GM10266 (cell line): ENCODE measurements around the gene WDTC1.
"Not testable (repeated sequence)": the region's sequence is repeated elsewhere in the genome, so short reads cannot be mapped to it uniquely, and the experiment has no call there.

Experiments used
- DNase-seq: peaks from one replicate; pipeline ENCODE4 v3.0.0; 2012; ENCODE audit errors: extremely low spot score
- TF ChIP-seq, protein P1 (sequence below): IDR thresholded peaks from 2 replicates; pipeline ENCODE4 v1.5.1; 2012; ENCODE audit warnings: mild to moderate bottlenecking, low read depth; ENCODE audit not compliant: control insufficient read depth, insufficient read depth; ENCODE audit errors: missing control alignments

WDTC1 gene

GRCh38 chr1:27235827-27236226, 1.4 kb downstream of the WDTC1 start:
- TF ChIP-seq, protein P1, sequence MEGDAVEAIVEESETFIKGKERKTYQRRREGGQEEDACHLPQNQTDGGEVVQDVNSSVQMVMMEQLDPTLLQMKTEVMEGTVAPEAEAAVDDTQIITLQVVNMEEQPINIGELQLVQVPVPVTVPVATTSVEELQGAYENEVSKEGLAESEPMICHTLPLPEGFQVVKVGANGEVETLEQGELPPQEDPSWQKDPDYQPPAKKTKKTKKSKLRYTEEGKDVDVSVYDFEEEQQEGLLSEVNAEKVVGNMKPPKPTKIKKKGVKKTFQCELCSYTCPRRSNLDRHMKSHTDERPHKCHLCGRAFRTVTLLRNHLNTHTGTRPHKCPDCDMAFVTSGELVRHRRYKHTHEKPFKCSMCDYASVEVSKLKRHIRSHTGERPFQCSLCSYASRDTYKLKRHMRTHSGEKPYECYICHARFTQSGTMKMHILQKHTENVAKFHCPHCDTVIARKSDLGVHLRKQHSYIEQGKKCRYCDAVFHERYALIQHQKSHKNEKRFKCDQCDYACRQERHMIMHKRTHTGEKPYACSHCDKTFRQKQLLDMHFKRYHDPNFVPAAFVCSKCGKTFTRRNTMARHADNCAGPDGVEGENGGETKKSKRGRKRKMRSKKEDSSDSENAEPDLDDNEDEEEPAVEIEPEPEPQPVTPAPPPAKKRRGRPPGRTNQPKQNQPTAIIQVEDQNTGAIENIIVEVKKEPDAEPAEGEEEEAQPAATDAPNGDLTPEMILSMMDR: no peak
- DNase-seq: no peak

- TF ChIP-seq, protein P1: no peak
- DNase-seq: no peak
Observed at GRCh38 chr1:27237112-27237511, 2.7 kb downstream of the WDTC1 start.

DNA sequence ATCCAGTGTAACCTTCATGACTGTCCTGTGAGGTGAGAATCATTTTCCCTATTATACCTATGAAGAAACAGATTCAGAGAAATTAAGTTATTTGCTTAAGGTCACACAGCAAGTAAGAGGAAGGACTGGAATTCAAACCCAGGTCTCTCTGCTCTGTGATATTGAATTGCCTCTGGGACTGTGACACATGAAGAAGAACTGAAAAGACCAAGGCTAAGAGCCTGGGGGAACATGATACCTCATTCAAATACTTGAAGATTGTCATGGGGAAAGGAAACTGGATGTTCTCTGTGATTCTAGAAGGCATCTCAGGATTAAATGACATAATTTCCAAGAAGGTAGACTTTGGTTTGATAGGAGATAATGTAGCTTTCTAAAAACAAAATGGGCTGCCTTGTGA, 3.6 kb downstream of the WDTC1 start:
- DNase-seq: no peak
- TF ChIP-seq, protein P1: no peak

- TF ChIP-seq, protein P1: no peak
- DNase-seq: no peak
Observed at GRCh38 chr1:27241677-27242076, 7.2 kb downstream of the WDTC1 start.

GRCh38 chr1:27243665-27244064, 9.2 kb downstream of the WDTC1 start:
- DNase-seq: not testable (repeated sequence)

DNA sequence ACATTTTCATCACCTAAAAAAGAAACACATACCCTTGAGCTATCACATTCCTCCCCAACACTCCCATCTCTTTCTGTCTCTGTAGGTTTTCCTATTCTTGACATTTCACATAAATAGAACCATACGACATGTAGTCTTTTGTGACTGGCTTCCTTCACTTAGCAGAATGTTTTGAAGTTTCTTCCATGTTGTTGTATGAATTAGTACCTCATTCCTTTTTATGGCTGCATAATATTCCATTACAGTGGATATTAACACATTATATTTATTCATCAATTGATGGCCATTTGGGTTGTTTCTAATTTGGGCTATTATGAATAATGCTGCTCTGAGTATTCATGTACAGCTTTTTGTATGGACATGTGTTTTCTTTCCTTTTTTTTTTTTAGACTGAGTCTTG, 11.8 kb downstream of the WDTC1 start:
- TF ChIP-seq, protein P1: no peak
- DNase-seq: no peak

DNA sequence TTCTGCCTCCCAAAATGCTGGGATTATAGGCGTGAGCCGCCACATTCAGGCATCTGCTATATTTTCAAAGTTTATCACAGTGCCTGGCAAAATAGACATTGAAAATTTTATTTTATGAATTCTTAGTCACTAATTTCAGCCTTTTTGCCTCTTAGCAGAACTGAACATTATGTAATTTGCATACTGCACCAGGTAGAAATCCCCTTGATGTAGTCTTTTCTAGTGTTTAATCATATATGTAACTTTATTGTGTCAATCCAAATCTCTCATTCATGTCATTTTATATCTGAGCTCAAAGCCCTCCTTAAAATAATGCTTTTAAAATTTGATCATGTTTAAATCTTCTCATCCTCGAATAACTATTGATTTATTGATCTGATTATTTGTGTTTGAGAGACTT, 19.2 kb downstream of the WDTC1 start:
- TF ChIP-seq, protein P1: no peak
- no peak for DNase-seq

DNA sequence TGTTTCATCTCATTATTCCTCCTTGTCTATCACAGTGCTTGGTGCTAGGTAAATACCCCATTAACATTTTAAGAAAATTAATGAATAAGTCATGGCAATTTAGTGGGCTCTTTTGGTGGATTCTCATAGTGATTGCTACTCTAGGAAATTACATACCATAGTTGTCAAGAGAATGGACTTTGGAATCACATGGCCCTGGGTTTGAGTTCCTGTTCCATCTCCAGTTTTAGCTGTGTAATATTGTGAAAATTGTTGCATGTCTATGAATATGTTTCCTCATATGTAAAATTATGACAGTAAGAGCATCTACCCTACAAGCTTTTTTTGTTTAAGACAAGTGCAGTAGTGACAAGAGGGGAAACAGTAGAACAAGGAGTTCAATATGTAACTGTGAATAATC, 20.7 kb downstream of the WDTC1 start:
- DNase-seq: no peak
- TF ChIP-seq, protein P1: no peak
